AG04450 (cell line): ENCODE measurements around the gene UAP1L1. TPM values are rescaled to one million over a fixed set of nuclear protein-coding genes. Genes with fewer than 3 reads are reported as not detected.
A peak's percentile ranks its signal among the peaks of the same experiment; 100 is the strongest.

Experiments
- CTCF ChIA-PET: fragments of 300-600, 350-600 bp; formaldehyde crosslinking; extraction: SDS; loops from one replicate; lab custom pipeline; 2022; ENCODE audit warnings: antibody characterized with exemption, inconsistent platforms; lab: Charles Lee
- POLR2A ChIA-PET: fragments of 350-600 bp; formaldehyde crosslinking; extraction: SDS; loops from one replicate; lab custom pipeline; 2021; ENCODE audit warnings: antibody characterized with exemption, inconsistent platforms; lab: Yijun Ruan, JAX
- DNase-seq: peaks from one replicate; pipeline ENCODE4 v3.0.0-alpha.2; 2011; ENCODE audit warnings: low read depth, low spot score
- H3K27ac ChIP-seq: one replicate; pipeline ENCODE4 v1.5.1; 2012; ENCODE audit warnings: low read depth, low read length, control low read depth
- H3K27me3 ChIP-seq: one replicate; pipeline ENCODE4 v1.6.0; 2012; ENCODE audit warnings: low read length; ENCODE audit not compliant: control insufficient read depth, insufficient read depth
- H3K4me3 ChIP-seq: 2 replicates; pipeline ENCODE4 v1.5.1; 2011; ENCODE audit warnings: mild to moderate bottlenecking, low read depth, low read length, control low read depth
- H3K9me3 ChIP-seq: 2 replicates; pipeline ENCODE4 v1.5.1; 2012; ENCODE audit warnings: low read length; ENCODE audit not compliant: control insufficient read depth, insufficient read depth
- polyA plus RNA-seq: library from polyadenylated mRNA; depleted of rRNA; stranded (reverse); fragments of >200 nt; gene quantifications from 2 replicates; pipeline ENCODE4 v1.2.3, GENCODE V29; 2011
- TF ChIP-seq, protein P1 (sequence below): IDR thresholded peaks from 2 replicates; pipeline ENCODE4 v1.5.1; 2011; ENCODE audit warnings: low read depth, low read length, control low read depth, inconsistent platforms

The UAP1L1 gene
- polyA plus RNA-seq, 1 experiment, result 5.1 TPM

GRCh38 chr9:137067860-137068538, 9.3 kb upstream of the UAP1L1 start:
- no peaks in the 10 kb centered on the region; the same call in 1 of the 2 replicates for H3K9me3 ChIP-seq
- TF ChIP-seq, protein P1, sequence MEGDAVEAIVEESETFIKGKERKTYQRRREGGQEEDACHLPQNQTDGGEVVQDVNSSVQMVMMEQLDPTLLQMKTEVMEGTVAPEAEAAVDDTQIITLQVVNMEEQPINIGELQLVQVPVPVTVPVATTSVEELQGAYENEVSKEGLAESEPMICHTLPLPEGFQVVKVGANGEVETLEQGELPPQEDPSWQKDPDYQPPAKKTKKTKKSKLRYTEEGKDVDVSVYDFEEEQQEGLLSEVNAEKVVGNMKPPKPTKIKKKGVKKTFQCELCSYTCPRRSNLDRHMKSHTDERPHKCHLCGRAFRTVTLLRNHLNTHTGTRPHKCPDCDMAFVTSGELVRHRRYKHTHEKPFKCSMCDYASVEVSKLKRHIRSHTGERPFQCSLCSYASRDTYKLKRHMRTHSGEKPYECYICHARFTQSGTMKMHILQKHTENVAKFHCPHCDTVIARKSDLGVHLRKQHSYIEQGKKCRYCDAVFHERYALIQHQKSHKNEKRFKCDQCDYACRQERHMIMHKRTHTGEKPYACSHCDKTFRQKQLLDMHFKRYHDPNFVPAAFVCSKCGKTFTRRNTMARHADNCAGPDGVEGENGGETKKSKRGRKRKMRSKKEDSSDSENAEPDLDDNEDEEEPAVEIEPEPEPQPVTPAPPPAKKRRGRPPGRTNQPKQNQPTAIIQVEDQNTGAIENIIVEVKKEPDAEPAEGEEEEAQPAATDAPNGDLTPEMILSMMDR, result peak; percentile 86
- H3K27ac ChIP-seq, result no peak overlapping the region
- POLR2A ChIA-PET, result no interaction called here
- H3K27me3 ChIP-seq, result no peaks in the 10 kb centered on the region
- CTCF ChIA-PET, result interaction anchor here (0.6 to 8.4 kb wide), 20 partner anchors 8 to 281 kb away, joined by 3 to 104 read pairs (median 5); partner anchors contain the start of genes ENTPD2, MAN1B1 and NPDC1
- no peak overlapping the region for H3K4me3 ChIP-seq
- DNase-seq, result no peak

GRCh38 chr9:137068539-137069507, 8.5 kb upstream of the UAP1L1 start:
- Histone ChIP-seq H3K4me3 (peak overlapping the region; percentile 27), H3K27me3 (no peaks in the 10 kb centered on the region), H3K27ac (no peak overlapping the region), H3K9me3 (no peaks in the 10 kb centered on the region; the same call in 1 of the 2 replicates)
- TF ChIP-seq, protein P1, result no peak
- POLR2A ChIA-PET, result interaction anchor here (1.2 kb wide), 1 partner anchor 13 kb away, joined by 3 read pairs; no protein-coding TSS in a partner anchor
- DNase-seq, result no peak
- CTCF ChIA-PET, result interaction anchor here (0.7 to 8.4 kb wide), 12 partner anchors 8 to 280 kb away, joined by 3 to 104 read pairs (median 5); partner anchors contain the start of genes ENTPD2, MAN1B1 and NPDC1

DNA sequence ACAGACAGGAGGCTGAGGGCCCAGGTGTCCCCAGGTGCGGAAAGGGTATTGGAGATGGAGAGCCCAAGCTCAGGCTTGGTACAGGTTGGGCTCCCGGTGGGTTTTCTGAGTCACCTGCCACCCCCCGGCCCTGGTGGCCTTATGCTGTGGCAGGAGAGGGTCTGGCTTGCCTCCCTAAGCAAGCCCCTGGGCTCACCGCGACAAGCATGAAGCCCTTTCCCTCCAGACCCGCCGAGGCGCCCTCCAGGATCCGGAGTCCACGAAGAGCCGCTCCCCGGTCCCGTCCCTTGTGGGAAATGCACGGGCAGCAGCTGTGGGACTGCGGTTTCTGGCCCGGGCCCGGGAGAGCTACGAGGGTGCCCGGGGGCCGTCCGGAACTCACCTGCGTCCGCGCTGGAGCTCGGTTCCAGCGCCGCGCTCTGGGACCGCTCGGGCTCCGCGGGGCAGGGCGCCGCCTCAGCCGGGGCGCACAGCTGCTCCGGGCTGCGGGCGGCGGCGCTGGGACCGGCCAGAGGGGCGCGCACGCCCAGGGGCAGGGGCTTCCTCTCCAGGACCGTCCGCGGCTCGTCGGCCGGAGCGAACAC, 7.7 kb upstream of the UAP1L1 start:
- ChIA-PET CTCF (interaction anchor here (0.6 to 8.4 kb wide), 5 partner anchors 11 to 40 kb away, joined by 3 to 104 read pairs (median 5); partner anchors contain the start of gene NPDC1), POLR2A (interaction anchor here (0.7 to 1.3 kb wide), 4 partner anchors 14 to 173 kb away, joined by 3 to 6 read pairs (median 5); partner anchors contain the start of genes ENTPD2 and TUBB4B)
- TF ChIP-seq, protein P1, result no peak
- Histone ChIP-seq H3K4me3 (peak overlapping the region; percentile 27), H3K27me3 (no peaks in the 10 kb centered on the region), H3K27ac (no peak overlapping the region), H3K9me3 (no peaks in the 10 kb centered on the region; the same call in 1 of the 2 replicates)
- no peak for DNase-seq

- H3K27me3 ChIP-seq, result no peaks in the 10 kb centered on the region
- CTCF ChIA-PET, result interaction anchor here (0.6 to 8.4 kb wide), 3 partner anchors 22 to 35 kb away, joined by 3 to 104 read pairs (median 5); partner anchors contain the start of gene NPDC1
- DNase-seq, result peak; percentile 42
- TF ChIP-seq, protein P1, result no peak
- no peaks in the 10 kb centered on the region; the same call in 1 of the 2 replicates for H3K9me3 ChIP-seq
- POLR2A ChIA-PET, result interaction anchor here (0.6 to 1.3 kb wide), 6 partner anchors 11 to 342 kb away, joined by 3 to 6 read pairs (median 4); partner anchors contain the start of genes ENTPD2 and TUBB4B
- H3K4me3 ChIP-seq, result peak within 1 kb of the TSS; percentile 48
- no peak within 1 kb of the TSS for H3K27ac ChIP-seq
These were observed 7.0 kb upstream of the UAP1L1 start, which contains the start of gene SAPCD2 for GRCh38 chr9:137070201-137070905. Gene SAPCD2 (minus strand): TSS chr9:137070557. CDS start chr9:137070460, 97 bp downstream.
